K562 (cell line): Measurements from ENCODE around the gene MCM7. TPM values are rescaled to one million over a fixed set of nuclear protein-coding genes. Genes with fewer than 3 reads are reported as not detected.

ENCODE experiments used
- CHD4 ChIP-seq: fragments of 200-600 bp; sonication (generic); IDR thresholded peaks from 3 replicates; pipeline ENCODE4 v1.6.1; 2012; ENCODE audit warnings: low read depth, mild to moderate bottlenecking, mixed read lengths, low read length, inconsistent platforms; ENCODE audit not compliant: insufficient read depth, insufficient replicate concordance, poor library complexity, severe bottlenecking
- ILF3 ChIP-seq: fragments of 450-650 bp; IDR thresholded peaks from 2 replicates; pipeline ENCODE4 v1.6.1; 2018; ENCODE audit warnings: antibody characterized with exemption, mild to moderate bottlenecking, moderate library complexity, borderline replicate concordance
- SRF ChIP-seq, 2 experiments: fragments of 250-450, 450-650 bp in 1 of 2; sonication (Bioruptor Pico) in 1 of 2; sonication (generic) in 1 of 2; formaldehyde crosslinking; IDR thresholded peaks; 2 replicates each; pipeline versions ENCODE4 v1.5.0 to v1.5.1; 2020 to 2022; ENCODE audit warnings: mild to moderate bottlenecking in 1 of 2, missing genetic modification reagents in 1 of 2
- TRIM24 ChIP-seq, 2 experiments: fragments of 450-650 bp; IDR thresholded peaks; 2 replicates each; pipeline ENCODE4 v1.6.1; 2016
- YY1 ChIP-seq, 3 experiments: IDR thresholded peaks; 2 replicates each; pipeline ENCODE4 v1.6.1; 2011; ENCODE audit warnings: low read length in 2 of 3, mild to moderate bottlenecking in 2 of 3, moderate library complexity in 2 of 3, borderline replicate concordance in 1 of 3, control low read depth in 1 of 3, low read depth in 1 of 3; ENCODE audit not compliant: insufficient read depth in 3 of 3, insufficient replicate concordance in 2 of 3, control insufficient read depth in 1 of 3, insufficient read length in 1 of 3; ENCODE audit errors: extremely low read depth in 1 of 3
- ZBTB5 ChIP-seq: fragments of 450-650 bp; IDR thresholded peaks from 2 replicates; pipeline ENCODE4 v1.6.1; 2017; ENCODE audit warnings: antibody characterized with exemption
- ZKSCAN3 ChIP-seq: fragments of 250-450 bp; sonication (Bioruptor Pico); IDR thresholded peaks from 2 replicates; pipeline ENCODE4 v1.4.0; 2020
- ZNF165 ChIP-seq: fragments of 250-450 bp; sonication (Bioruptor Pico); IDR thresholded peaks from 2 replicates; pipeline ENCODE4 v1.4.0; 2020; ENCODE audit warnings: borderline replicate concordance
- polyA plus RNA-seq, 8 experiments: library from polyadenylated mRNA; depleted of rRNA in 4 of 8; stranded (reverse) in 5 of 8; unstranded in 3 of 8; fragments of >200 nt; fragmentation: Nextera tagmentation in 2 of 8; fragmentation: Illumina TruSeq in 1 of 8; extraction: Ambion mirVana in 2 of 8; extraction: Trizol in 1 of 8; gene quantifications; 2 replicates each; pipeline versions ENCODE4 v1.2.1 to v1.2.3, GENCODE V29; 2011 to 2014; ENCODE audit warnings: inconsistent platforms in 1 of 8, missing spikeins in 1 of 8
- total RNA-seq, 7 experiments: library from RNA; depleted of rRNA in 6 of 7; stranded (reverse); fragments of >200 nt in 6 of 7; fragmentation: Illumina TruSeq in 2 of 7; extraction: Trizol in 2 of 7; gene quantifications; 2 replicates each; pipeline versions ENCODE4 v1.2.1 to v1.2.3, GENCODE V29; 2011 to 2021; ENCODE audit warnings: low replicate concordance in 1 of 7
- TF ChIP-seq, protein P1 (sequence below): fragments of 450-650 bp; IDR thresholded peaks from 2 replicates; pipeline ENCODE4 v1.6.1; 2016; ENCODE audit warnings: mild to moderate bottlenecking, moderate library complexity
- TF ChIP-seq, protein P2 (sequence below): fragments of 250-450 bp; sonication (Bioruptor Pico); IDR thresholded peaks from 2 replicates; pipeline ENCODE4 v1.8.0; 2022; ENCODE audit warnings: moderate library complexity, mild to moderate bottlenecking, inconsistent platforms
- TF ChIP-seq, protein P3 (sequence below): sonication (generic); formaldehyde crosslinking; IDR thresholded peaks from 2 replicates; pipeline ENCODE4 v1.8.0; 2022; ENCODE audit warnings: mild to moderate bottlenecking, missing genetic modification reagents

The MCM7 gene
- total and polyA plus RNA-seq, 9 of the 15 experiments (the other 6 are each of a cell fraction or from before 2014, with no cell fraction given), result 329 to 856 (median 437) TPM

- TF ChIP-seq, protein P1, sequence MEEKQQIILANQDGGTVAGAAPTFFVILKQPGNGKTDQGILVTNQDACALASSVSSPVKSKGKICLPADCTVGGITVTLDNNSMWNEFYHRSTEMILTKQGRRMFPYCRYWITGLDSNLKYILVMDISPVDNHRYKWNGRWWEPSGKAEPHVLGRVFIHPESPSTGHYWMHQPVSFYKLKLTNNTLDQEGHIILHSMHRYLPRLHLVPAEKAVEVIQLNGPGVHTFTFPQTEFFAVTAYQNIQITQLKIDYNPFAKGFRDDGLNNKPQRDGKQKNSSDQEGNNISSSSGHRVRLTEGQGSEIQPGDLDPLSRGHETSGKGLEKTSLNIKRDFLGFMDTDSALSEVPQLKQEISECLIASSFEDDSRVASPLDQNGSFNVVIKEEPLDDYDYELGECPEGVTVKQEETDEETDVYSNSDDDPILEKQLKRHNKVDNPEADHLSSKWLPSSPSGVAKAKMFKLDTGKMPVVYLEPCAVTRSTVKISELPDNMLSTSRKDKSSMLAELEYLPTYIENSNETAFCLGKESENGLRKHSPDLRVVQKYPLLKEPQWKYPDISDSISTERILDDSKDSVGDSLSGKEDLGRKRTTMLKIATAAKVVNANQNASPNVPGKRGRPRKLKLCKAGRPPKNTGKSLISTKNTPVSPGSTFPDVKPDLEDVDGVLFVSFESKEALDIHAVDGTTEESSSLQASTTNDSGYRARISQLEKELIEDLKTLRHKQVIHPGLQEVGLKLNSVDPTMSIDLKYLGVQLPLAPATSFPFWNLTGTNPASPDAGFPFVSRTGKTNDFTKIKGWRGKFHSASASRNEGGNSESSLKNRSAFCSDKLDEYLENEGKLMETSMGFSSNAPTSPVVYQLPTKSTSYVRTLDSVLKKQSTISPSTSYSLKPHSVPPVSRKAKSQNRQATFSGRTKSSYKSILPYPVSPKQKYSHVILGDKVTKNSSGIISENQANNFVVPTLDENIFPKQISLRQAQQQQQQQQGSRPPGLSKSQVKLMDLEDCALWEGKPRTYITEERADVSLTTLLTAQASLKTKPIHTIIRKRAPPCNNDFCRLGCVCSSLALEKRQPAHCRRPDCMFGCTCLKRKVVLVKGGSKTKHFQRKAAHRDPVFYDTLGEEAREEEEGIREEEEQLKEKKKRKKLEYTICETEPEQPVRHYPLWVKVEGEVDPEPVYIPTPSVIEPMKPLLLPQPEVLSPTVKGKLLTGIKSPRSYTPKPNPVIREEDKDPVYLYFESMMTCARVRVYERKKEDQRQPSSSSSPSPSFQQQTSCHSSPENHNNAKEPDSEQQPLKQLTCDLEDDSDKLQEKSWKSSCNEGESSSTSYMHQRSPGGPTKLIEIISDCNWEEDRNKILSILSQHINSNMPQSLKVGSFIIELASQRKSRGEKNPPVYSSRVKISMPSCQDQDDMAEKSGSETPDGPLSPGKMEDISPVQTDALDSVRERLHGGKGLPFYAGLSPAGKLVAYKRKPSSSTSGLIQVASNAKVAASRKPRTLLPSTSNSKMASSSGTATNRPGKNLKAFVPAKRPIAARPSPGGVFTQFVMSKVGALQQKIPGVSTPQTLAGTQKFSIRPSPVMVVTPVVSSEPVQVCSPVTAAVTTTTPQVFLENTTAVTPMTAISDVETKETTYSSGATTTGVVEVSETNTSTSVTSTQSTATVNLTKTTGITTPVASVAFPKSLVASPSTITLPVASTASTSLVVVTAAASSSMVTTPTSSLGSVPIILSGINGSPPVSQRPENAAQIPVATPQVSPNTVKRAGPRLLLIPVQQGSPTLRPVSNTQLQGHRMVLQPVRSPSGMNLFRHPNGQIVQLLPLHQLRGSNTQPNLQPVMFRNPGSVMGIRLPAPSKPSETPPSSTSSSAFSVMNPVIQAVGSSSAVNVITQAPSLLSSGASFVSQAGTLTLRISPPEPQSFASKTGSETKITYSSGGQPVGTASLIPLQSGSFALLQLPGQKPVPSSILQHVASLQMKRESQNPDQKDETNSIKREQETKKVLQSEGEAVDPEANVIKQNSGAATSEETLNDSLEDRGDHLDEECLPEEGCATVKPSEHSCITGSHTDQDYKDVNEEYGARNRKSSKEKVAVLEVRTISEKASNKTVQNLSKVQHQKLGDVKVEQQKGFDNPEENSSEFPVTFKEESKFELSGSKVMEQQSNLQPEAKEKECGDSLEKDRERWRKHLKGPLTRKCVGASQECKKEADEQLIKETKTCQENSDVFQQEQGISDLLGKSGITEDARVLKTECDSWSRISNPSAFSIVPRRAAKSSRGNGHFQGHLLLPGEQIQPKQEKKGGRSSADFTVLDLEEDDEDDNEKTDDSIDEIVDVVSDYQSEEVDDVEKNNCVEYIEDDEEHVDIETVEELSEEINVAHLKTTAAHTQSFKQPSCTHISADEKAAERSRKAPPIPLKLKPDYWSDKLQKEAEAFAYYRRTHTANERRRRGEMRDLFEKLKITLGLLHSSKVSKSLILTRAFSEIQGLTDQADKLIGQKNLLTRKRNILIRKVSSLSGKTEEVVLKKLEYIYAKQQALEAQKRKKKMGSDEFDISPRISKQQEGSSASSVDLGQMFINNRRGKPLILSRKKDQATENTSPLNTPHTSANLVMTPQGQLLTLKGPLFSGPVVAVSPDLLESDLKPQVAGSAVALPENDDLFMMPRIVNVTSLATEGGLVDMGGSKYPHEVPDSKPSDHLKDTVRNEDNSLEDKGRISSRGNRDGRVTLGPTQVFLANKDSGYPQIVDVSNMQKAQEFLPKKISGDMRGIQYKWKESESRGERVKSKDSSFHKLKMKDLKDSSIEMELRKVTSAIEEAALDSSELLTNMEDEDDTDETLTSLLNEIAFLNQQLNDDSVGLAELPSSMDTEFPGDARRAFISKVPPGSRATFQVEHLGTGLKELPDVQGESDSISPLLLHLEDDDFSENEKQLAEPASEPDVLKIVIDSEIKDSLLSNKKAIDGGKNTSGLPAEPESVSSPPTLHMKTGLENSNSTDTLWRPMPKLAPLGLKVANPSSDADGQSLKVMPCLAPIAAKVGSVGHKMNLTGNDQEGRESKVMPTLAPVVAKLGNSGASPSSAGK, result no peak
- TF ChIP-seq, protein P2, sequence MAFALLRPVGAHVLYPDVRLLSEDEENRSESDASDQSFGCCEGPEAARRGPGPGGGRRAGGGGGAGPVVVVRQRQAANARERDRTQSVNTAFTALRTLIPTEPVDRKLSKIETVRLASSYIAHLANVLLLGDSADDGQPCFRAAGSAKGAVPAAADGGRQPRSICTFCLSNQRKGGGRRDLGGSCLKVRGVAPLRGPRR (CRISPR knock-in tag), result no peak
- no peak for TF ChIP-seq CHD4
- TF ChIP-seq YY1 (IDR thresholded peaks at IDR 0.05; ENCODE audit: borderline replicate concordance in 1 of 3, control insufficient read depth in 1 of 3, extremely low read depth in 1 of 3, insufficient read depth in 3 of 3, insufficient read length in 1 of 3, insufficient replicate concordance in 2 of 3, low read depth in 1 of 3, low read length in 2 of 3), result no peak
- TF ChIP-seq SRF (CRISPR knock-in tag; IDR thresholded peaks at IDR 0.05), result no peak
- no peak for TF ChIP-seq ZNF165 (CRISPR knock-in tag)
- no peak for TF ChIP-seq TRIM24 (IDR thresholded peaks at IDR 0.05)
- TF ChIP-seq ZBTB5, result no peak
- no peak for TF ChIP-seq ILF3
- TF ChIP-seq ZKSCAN3, result no peak
- TF ChIP-seq, protein P3, sequence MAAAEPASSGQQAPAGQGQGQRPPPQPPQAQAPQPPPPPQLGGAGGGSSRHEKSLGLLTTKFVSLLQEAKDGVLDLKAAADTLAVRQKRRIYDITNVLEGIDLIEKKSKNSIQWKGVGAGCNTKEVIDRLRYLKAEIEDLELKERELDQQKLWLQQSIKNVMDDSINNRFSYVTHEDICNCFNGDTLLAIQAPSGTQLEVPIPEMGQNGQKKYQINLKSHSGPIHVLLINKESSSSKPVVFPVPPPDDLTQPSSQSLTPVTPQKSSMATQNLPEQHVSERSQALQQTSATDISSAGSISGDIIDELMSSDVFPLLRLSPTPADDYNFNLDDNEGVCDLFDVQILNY (CRISPR knock-in tag), result no peak
Observed at GRCh38 chr7:100126239-100126930, 25.2 kb upstream of the MCM7 start (continued).
